Fibroblast of skin of right quadriceps (primary cell): ENCODE results near the gene GNA14.
"Not testable (repeated sequence)": the region's sequence is repeated elsewhere in the genome, so short reads cannot be mapped to it uniquely, and the experiment has no call there.

ENCODE experiments used
- DNase-seq: peaks from one replicate; pipeline ENCODE4 v3.0.0-alpha.2; 2013

Gene GNA14

DNA sequence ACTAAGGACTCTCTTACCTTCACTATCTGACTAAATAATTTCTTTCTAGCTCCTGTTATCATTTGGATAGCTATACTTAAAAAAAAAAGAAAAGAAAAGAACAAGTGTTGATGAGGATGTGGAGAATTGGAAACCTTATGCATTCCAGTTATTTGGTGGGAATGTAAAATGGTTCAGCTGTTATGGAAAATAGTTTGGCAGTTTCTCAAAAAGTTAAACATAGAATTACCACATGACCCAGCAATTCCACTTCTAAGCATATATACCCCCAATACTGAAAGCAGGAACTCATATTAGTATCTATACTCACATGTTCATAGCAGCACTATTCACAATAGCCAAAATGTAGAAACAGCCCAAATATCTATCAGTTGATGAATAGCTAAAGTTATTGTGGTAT, 61.1 kb downstream of the GNA14 start:
- DNase-seq: peak; percentile 33

DNA sequence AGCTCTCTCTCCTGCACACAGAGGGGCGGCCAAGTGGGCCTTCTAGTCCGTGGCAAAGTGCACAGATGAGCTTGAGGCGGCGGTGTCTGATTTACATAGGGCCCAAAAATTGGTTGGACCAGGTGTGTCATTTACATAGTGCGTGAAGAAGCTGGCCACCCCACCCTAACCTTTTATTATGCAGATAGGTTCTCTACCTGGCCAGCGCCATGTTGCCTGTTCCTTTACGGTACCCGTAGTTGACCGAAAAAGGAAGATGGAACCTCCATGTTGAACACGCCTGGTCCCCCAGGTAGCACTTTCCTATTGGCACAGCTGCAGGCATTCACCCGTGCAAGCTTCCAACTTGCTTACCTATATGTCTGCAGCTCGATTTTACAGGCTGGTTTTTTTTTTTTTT, 61.5 kb downstream of the GNA14 start:
- no peak for DNase-seq

DNA sequence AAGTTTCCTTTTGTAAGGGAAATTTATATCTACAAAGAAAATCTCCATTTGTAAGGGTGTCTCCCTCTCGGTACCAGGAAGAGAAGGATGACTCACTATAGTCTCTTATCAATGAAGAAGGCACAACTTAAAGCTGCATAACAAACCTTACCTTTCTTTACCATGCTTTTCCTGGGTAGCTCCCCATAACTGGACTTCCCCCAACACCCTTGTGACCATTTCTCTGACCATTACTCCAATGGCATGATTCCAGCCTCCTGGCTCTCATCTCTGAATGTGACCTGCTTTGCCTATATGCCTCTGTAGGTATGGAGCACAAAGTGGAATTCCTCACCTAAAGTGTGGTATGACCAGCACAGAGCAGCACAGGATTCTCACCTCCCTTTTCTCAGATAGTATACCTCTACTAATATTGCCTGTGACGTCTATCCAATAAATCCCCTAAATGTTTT, 62.8 kb downstream of the GNA14 start:
- DNase-seq: no peak

DNA sequence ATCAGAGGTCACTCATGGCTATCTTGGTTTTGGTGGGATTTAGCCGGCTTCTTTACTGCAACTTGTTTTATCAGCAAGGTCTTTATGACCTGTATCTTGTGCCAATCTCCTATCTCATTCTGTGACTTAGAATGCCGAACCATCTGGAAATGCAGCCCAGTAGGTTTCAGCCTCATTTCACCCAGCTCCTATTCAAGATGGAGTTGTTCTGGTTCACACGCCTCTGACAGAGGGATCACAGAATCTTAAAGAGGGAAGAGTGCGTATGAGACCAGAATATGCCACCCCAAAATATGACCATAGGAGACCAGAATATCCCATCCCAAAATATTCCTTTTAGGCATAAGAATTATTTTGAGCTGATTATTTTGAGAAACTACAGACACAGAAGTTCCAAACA, 63.2 kb downstream of the GNA14 start:
- DNase-seq: not testable (repeated sequence)

DNA sequence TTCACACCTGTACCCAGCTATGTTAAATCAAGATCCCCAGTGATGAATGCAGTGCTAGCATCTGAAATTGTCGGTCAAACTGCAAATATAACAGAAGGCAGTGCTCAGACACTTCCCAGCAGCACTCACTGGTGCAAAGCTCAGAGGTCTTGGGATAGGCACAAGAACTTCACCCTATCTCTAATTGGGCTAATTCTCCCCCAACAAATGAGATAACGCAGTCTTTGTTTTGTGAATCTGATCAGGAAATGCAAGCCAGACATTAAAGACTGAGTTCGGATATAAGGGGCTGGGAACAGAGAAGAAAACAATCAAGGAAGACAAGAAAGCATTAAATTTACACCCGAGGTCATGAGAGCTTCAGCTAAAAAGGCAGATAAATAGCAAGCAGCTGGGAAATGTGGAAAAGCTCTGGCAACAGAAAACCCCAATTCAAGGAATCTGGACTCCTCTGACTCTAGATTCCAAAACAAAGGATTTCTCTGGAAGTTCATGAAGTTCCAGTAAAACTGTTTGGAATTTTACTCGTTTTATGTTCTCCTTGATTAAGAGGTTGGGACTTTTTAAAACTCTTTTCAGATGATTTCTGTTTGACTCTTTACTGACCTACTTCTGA, 65.1 kb downstream of the GNA14 start:
- no peak for DNase-seq

DNA sequence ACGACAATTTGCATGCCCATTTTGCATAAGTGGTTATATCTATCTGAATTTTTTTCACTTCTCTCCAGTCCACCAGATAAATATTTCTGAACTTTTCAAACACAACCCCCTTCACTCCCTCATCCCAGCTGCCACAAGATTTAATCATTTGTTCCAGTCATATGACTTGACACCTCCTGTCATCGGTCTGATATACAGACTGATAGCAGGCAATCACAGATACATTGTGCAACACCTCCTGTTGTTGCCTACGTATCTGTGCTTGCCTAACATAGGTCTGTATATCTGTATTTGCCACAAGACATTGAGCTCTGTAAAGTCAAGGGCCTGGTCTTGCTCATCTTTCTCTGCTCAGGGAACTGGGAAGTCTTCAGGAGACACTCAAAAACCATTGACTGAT, 65.6 kb downstream of the GNA14 start:
- no peak for DNase-seq

DNA sequence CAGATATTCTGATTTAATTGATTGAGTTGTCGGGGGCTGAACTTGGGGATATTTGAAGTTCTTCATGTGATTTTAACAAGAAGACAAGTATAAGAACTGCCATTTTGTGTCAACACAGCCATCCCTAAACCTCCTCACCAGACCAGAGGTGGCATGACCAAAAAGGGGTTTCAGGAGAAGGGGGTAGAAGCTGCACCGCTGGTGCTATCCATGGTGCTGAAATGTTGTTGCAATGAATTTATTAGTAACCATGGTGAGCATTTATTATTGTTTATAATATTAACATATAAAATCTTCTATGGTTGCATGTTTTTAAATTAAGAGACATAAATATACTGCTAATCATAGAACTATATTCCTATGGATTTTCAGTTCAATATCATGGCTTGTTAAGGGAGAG, 72.3 kb downstream of the GNA14 start:
- peak; percentile 28 for DNase-seq

GRCh38 chr9:77569335-77569734, 78.8 kb downstream of the GNA14 start:
- no peak for DNase-seq

DNA sequence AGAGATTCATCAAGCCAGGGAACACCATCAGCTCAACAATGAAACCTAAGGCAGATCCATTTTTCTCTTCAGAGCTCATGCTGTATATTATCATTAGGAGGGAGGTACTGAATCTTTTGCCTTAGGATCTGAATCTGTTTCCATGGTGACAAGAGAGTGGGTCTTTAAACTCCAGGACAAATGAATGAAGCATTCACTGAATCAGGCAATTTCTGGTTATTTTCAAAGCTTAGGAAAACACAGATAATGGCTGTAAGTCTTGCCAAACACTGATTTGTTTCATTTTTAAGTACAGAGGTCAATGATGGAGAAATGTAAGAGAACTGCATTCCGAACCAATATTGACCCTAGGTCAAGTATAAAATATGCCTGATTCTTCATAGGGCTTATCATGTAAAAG, 84.9 kb downstream of the GNA14 start:
- DNase-seq: no peak

GRCh38 chr9:77562019-77562748, 85.9 kb downstream of the GNA14 start:
- DNase-seq: no peak

GRCh38 chr9:77561331-77562018, 86.6 kb downstream of the GNA14 start:
- DNase-seq: no peak

GRCh38 chr9:77556396-77556795, 91.7 kb downstream of the GNA14 start:
- DNase-seq: peak; percentile 7

DNA sequence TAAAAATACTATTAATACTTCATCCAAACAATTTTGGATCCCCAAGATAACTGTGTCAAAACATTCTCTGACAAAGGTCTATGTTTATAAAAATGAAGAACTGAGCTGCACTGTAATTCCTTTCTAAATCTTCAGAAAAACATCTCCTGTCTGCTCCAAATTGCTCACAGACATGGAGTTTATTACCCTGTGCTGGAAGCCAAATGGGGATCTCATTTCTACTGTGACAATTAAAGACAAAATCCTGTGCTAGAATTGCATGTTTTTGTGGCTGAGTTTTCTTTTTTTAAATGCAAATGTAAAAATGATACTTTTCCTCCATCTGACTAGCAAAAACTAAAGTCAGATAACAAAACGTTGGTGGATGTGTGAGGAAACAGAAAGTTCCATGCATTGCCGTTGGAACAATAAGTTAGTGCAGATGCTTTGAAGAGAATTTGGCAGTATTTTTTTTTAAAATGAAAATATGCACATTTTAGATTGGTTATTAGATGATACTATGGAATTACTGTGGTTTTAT, 93.5 kb downstream of the GNA14 start:
- no peak for DNase-seq

- DNase-seq: no peak
Measured at GRCh38 chr9:77547106-77547730, 100.9 kb downstream of the GNA14 start.

- peak; percentile 45 for DNase-seq
Measured at GRCh38 chr9:77546376-77546950, 101.7 kb downstream of the GNA14 start.

DNA sequence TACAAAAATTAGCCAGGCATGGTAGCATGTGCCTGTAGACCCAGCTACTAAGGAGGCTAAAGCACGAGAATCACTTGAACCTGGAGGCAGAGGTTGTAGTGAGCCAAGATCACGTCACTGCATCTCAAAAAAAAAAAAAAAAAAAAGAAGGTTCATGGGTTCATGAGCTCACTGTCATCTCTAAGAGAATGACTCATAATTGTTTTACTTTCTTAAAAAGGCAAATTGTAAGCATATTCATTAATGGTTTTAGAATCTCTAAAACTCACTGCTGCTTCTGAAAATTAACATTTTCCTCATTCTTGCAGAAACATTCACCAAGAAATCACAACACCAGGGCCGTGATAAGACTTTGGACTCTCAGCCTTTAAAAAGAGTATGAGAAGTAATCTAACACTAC, 103.6 kb downstream of the GNA14 start:
- peak; percentile 32 for DNase-seq

DNA sequence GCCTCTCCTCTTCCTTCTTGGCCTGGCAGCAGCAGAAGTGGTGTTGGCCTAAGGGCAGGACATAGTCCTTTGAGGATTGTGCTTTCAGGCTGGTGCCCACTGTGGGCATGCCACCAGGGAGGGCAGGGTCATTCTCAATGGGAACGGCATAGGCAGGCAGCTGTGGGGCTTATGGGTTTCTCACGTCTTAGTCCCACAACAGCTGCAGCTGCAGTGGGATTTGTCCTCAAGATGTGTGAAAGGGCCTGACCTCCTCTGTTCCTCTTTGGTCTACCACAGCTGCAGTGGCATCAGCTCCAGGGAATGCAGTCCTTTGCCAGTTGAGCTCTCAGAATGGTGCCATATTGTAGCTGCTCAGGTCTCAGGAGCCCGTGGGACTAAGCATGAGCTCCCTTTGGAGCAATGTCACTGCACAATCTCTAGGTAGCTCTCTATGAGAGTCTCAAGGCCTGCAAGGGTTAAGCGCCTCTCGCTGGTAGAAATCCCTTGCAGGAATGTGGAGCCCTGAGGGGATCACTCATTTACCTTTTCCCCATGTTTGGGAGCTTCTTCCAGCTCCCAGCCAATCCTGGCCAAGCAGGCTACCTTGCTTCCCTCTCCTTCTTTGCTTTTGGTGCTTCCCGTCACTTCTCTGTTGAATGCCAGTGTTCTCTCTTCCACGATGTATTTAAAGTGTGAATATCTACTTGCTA, 104.8 kb downstream of the GNA14 start:
- no peak for DNase-seq

DNA sequence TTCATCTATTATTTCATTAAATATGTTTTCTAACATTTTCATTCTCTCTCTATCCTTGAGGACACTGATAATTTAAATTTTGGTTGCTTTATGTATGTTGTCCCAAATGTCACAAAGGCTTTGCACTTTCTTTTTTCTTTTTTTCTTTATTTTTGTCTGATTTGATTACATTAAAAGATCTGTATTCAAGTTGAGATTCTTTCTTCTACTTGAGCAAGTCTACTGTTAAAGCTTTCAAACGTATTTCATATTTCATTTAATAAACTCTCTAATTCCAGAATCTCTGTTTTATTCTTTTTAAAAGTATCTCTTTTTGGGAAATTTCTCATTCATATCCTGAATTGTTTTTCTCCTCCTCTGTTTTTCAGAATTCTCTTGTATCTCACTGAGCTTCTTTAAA, 106.5 kb downstream of the GNA14 start:
- no peak for DNase-seq

GRCh38 chr9:77541055-77541454, 107.1 kb downstream of the GNA14 start:
- DNase-seq: no peak

GRCh38 chr9:77534376-77535057, 113.6 kb downstream of the GNA14 start:
- DNase-seq: no peak

GRCh38 chr9:77533671-77534070, 114.5 kb downstream of the GNA14 start:
- DNase-seq: no peak

DNA sequence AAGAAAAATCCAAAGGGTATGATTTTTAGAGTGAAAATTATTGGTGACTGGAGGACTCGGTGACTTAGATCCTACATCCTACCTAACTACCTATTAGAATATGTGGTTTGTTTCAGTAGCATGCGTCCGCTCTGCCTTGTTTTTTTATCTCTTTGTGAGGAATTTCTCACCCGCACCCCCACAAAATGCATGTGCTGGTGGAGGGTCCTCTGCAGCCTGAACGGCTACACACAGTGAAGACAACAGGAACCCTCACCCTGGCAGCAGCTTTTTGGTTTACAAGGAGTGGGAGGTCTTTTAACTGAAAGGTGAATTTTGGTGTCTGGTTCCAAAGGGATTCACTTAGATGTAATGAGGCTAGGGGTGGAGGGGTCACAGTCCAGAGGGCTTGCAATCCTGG, 115.5 kb downstream of the GNA14 start:
- DNase-seq: no peak
